CD4-positive, alpha-beta T cell treated with Interleukin-6 for 4 hours (primary cell): ENCODE measurements around the gene PRKCA.
A peak's percentile ranks its signal among the peaks of the same experiment; 100 is the strongest.

ENCODE experiments used
- DNase-seq: peaks from one replicate; pipeline ENCODE4 v3.0.0-alpha.2; 2020; ENCODE audit warnings: mixed read lengths

Gene PRKCA

GRCh38 chr17:66525338-66525737 lies 222.9 kb downstream of the PRKCA start:
- DNase-seq, result no peak

GRCh38 chr17:66526827-66527226 lies 224.4 kb downstream of the PRKCA start:
- no peak for DNase-seq

GRCh38 chr17:66527335-66527734 lies 224.9 kb downstream of the PRKCA start:
- no peak for DNase-seq

- DNase-seq, result no peak
These were observed 229.5 kb downstream of the PRKCA start for GRCh38 chr17:66531851-66532295.

- no peak for DNase-seq
These were observed 231.2 kb downstream of the PRKCA start for GRCh38 chr17:66533572-66533971.

GRCh38 chr17:66533986-66534385 lies 231.6 kb downstream of the PRKCA start:
- DNase-seq, result no peak

GRCh38 chr17:66535611-66536010 lies 233.2 kb downstream of the PRKCA start:
- DNase-seq, result no peak

GRCh38 chr17:66537502-66537901 lies 235.1 kb downstream of the PRKCA start:
- DNase-seq, result no peak

GRCh38 chr17:66538776-66539175 lies 236.4 kb downstream of the PRKCA start:
- DNase-seq, result no peak

GRCh38 chr17:66540131-66540781 lies 237.8 kb downstream of the PRKCA start:
- no peak for DNase-seq

GRCh38 chr17:66541461-66542128 lies 239.2 kb downstream of the PRKCA start:
- DNase-seq, result no peak

GRCh38 chr17:66542129-66542966 lies 239.9 kb downstream of the PRKCA start:
- peak; percentile 22 for DNase-seq

GRCh38 chr17:66542967-66543520 lies 240.6 kb downstream of the PRKCA start:
- no peak for DNase-seq

GRCh38 chr17:66543526-66543925 lies 241.1 kb downstream of the PRKCA start:
- no peak for DNase-seq

GRCh38 chr17:66545918-66546317 lies 243.5 kb downstream of the PRKCA start:
- no peak for DNase-seq

- DNase-seq, result no peak
These were observed 244.9 kb downstream of the PRKCA start for GRCh38 chr17:66547151-66547865.

GRCh38 chr17:66548158-66548557 lies 245.7 kb downstream of the PRKCA start:
- DNase-seq, result peak; percentile 65

GRCh38 chr17:66548659-66549310 lies 246.4 kb downstream of the PRKCA start:
- no peak for DNase-seq

- no peak for DNase-seq
These were observed 246.9 kb downstream of the PRKCA start for GRCh38 chr17:66549311-66549704.

- no peak for DNase-seq
These were observed 247.4 kb downstream of the PRKCA start for GRCh38 chr17:66549731-66550207.

- DNase-seq, result no peak
These were observed 249.4 kb downstream of the PRKCA start for GRCh38 chr17:66551839-66552238.

- DNase-seq, result no peak
These were observed 250.0 kb downstream of the PRKCA start for GRCh38 chr17:66552371-66552770.
